Keratinocyte (primary cell): ENCODE data around the gene KRT2. TPM values are rescaled to one million over a fixed set of nuclear protein-coding genes. Genes with fewer than 3 reads are reported as not detected.

Experiments used
- DNase-seq: peaks from one replicate; pipeline ENCODE4 v3.0.0-alpha.2; 2011; ENCODE audit warnings: low read depth, missing footprints, low spot score
- FAIRE-seq: peaks from 2 replicates; lab custom pipeline; 2011; peaks lifted over from hg19 to GRCh38; lab: Jason Lieb, UNC
- H2AFZ ChIP-seq: 2 replicates; pipeline ENCODE4 v1.6.0; 2012; ENCODE audit warnings: low read length, control low read depth, inconsistent platforms; ENCODE audit not compliant: control insufficient read depth
- H3K27ac ChIP-seq: 2 replicates; pipeline ENCODE4 v1.5.1; 2011; ENCODE audit warnings: low read length; ENCODE audit not compliant: control insufficient read depth, insufficient read depth
- H3K27me3 ChIP-seq: 3 replicates; pipeline ENCODE4 v1.6.0; 2011; ENCODE audit warnings: low read length; ENCODE audit not compliant: control insufficient read depth, insufficient read depth; ENCODE audit errors: extremely low read depth
- H3K36me3 ChIP-seq, 2 experiments: 2 replicates in 1 of 2; 3 replicates in 1 of 2; pipeline ENCODE4 v1.5.1; 2011; ENCODE audit warnings: low read length in 2 of 2, mild to moderate bottlenecking in 1 of 2; ENCODE audit not compliant: control insufficient read depth in 2 of 2, insufficient read depth in 2 of 2; ENCODE audit errors: extremely low read depth in 1 of 2
- H3K4me1 ChIP-seq: 3 replicates; pipeline ENCODE4 v1.5.1; 2011; ENCODE audit warnings: low read length; ENCODE audit not compliant: control insufficient read depth, insufficient read depth; ENCODE audit errors: extremely low read depth
- H3K4me2 ChIP-seq: 3 replicates; pipeline ENCODE4 v1.6.0; 2011; ENCODE audit warnings: low read depth, low read length; ENCODE audit not compliant: control insufficient read depth, insufficient read depth; ENCODE audit errors: extremely low read depth
- H3K4me3 ChIP-seq, 3 experiments: fragments of 200-600 bp in 1 of 3; sonication (generic) in 1 of 3; 2 replicates in 2 of 3; 3 replicates in 1 of 3; pipeline ENCODE4 v1.5.1; 2011 to 2016; ENCODE audit warnings: low read length in 3 of 3, mild to moderate bottlenecking in 3 of 3, control low read depth in 2 of 3, inconsistent platforms in 1 of 3, low read depth in 1 of 3, mixed read lengths in 1 of 3, mixed run types in 1 of 3, moderate library complexity in 1 of 3; ENCODE audit not compliant: control insufficient read depth in 2 of 3, insufficient read depth in 2 of 3; ENCODE audit errors: extremely low read depth in 1 of 3
- H3K79me2 ChIP-seq: 2 replicates; pipeline ENCODE4 v1.6.0; 2012; ENCODE audit warnings: low read length; ENCODE audit not compliant: control insufficient read depth, insufficient read depth
- H3K9ac ChIP-seq: 3 replicates; pipeline ENCODE4 v1.6.0; 2011; ENCODE audit warnings: low read length; ENCODE audit not compliant: control insufficient read depth, insufficient read depth; ENCODE audit errors: extremely low read depth
- H3K9me1 ChIP-seq: 3 replicates; pipeline ENCODE4 v1.6.0; 2011; ENCODE audit warnings: low read length; ENCODE audit not compliant: control insufficient read depth, insufficient read depth; ENCODE audit errors: extremely low read depth
- H3K9me3 ChIP-seq: 2 replicates; pipeline ENCODE4 v1.5.1; 2012; ENCODE audit warnings: low read depth, low read length; ENCODE audit not compliant: control insufficient read depth
- H4K20me1 ChIP-seq: 3 replicates; pipeline ENCODE4 v1.6.0; 2011; ENCODE audit warnings: low read length; ENCODE audit not compliant: control insufficient read depth, insufficient read depth; ENCODE audit errors: extremely low read depth
- EZH2 ChIP-seq: IDR thresholded peaks from one replicate; pipeline ENCODE4 v1.6.1; 2012; ENCODE audit warnings: inconsistent platforms, mild to moderate bottlenecking, low read length, moderate library complexity
- dilution Hi-C: fragments of 300-500 bp; cut with MboI; formaldehyde crosslinking; loops from one replicate; pipeline ENCODE4 v1.7.0; 2020; ENCODE audit warnings: low sequenced_read_pairs; ENCODE audit not compliant: extremely low pct_ligation_motif_present
- polyA plus RNA-seq, 5 experiments: library from polyadenylated mRNA; depleted of rRNA in 3 of 5; stranded (reverse) in 3 of 5; stranded (forward) in 1 of 5; unstranded in 1 of 5; fragments of >200 nt; gene quantifications; 1 replicate in 1 of 5; 2 replicates in 3 of 5; 3 replicates in 1 of 5; pipeline versions ENCODE4 v1.2.1 to v1.2.3, GENCODE V29; 2011 to 2012; ENCODE audit warnings: missing spikeins in 2 of 5, low read depth in 1 of 5, low replicate concordance in 1 of 5
- TF ChIP-seq, protein P1 (sequence below), 3 experiments: IDR thresholded peaks in 1 of 3; conservative IDR thresholded peaks in 1 of 3; optimal IDR thresholded peaks in 1 of 3; 2 replicates in 2 of 3; 3 replicates in 1 of 3; pipeline versions ENCODE3 to v1.5.1; 2011; ENCODE audit warnings: low read length in 3 of 3, mild to moderate bottlenecking in 3 of 3, moderate library complexity in 2 of 3, control low read depth in 1 of 3, inconsistent platforms in 1 of 3; ENCODE audit not compliant: insufficient read depth in 2 of 3; ENCODE audit errors: extremely low read depth in 1 of 3

KRT2 gene
- polyA plus RNA-seq, 1 donor (not counting 4 experiments of a cell fraction or from before 2014, with no cell fraction given), result 0.69 TPM

DNA sequence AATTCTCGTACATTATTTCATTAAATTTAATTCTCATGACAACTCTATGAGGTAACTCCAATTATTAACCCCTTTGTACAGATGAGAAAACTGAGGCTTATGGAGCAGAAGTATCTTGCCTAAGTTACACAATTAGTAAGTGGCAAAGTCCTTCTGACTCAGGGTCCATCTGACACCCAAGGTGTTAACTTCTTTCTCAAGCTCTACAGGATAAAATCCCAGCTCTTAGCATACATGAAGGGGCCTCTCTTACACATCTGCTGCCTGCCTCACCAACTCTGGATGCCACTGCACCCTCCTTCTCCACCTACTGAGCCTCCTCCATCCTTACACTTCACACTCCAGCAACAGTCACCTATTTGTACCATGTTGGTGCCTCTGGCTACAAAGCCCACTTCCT is 46.5 kb downstream of the KRT2 start:
- Histone ChIP-seq H2AFZ (no peak overlapping the region), H3K36me3 (no peaks in the 10 kb centered on the region), H3K27me3 (peaks cover 25% of the 10 kb centered on the region), H3K4me1 (no peaks in the 10 kb centered on the region), H3K4me2 (no peak overlapping the region), H3K4me3 (no peak overlapping the region), H3K9me3 (no peaks in the 10 kb centered on the region), H3K9ac (no peak overlapping the region), H3K27ac (no peak overlapping the region), H3K9me1 (no peaks in the 10 kb centered on the region), H3K79me2 (no peaks in the 10 kb centered on the region), H4K20me1 (no peaks in the 10 kb centered on the region)
- DNase-seq (no peak), FAIRE-seq (no peak)
- no peak for TF ChIP-seq EZH2
- TF ChIP-seq, protein P1, sequence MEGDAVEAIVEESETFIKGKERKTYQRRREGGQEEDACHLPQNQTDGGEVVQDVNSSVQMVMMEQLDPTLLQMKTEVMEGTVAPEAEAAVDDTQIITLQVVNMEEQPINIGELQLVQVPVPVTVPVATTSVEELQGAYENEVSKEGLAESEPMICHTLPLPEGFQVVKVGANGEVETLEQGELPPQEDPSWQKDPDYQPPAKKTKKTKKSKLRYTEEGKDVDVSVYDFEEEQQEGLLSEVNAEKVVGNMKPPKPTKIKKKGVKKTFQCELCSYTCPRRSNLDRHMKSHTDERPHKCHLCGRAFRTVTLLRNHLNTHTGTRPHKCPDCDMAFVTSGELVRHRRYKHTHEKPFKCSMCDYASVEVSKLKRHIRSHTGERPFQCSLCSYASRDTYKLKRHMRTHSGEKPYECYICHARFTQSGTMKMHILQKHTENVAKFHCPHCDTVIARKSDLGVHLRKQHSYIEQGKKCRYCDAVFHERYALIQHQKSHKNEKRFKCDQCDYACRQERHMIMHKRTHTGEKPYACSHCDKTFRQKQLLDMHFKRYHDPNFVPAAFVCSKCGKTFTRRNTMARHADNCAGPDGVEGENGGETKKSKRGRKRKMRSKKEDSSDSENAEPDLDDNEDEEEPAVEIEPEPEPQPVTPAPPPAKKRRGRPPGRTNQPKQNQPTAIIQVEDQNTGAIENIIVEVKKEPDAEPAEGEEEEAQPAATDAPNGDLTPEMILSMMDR (optimal IDR thresholded peaks at IDR 0.05 in 1 of 3, IDR thresholded peaks at IDR 0.05 in 1 of 3, conservative IDR thresholded peaks at IDR 0.05 in 1 of 3; ENCODE audit: extremely low read depth in 1 of 3, insufficient read depth in 2 of 3, low read length in 3 of 3), result no peak
- dilution Hi-C loops, result no loop called here

DNA sequence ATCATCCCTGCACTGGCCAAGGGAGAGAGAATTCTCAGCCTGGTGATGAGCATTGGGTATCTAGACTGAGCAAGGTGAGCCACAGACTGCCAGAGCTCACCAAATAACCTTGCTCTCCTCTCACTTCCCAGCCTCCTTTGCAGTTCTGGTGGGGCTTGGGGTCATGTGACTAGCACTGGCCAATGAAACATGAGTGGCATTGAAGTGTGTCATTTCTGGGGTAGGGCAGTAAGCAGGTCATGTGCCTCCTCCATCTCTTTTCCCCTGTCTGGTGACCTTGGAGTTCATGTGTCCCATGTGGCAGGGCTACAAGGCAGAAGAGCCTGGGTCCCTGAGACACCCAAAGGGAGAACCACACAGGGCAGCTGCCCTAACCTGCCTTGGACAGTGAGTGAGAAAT is 47.2 kb downstream of the KRT2 start:
- Histone ChIP-seq H3K4me3 (no peak overlapping the region), H3K36me3 (no peaks in the 10 kb centered on the region), H3K4me2 (no peak overlapping the region), H2AFZ (no peak overlapping the region), H3K9me3 (no peaks in the 10 kb centered on the region), H3K27me3 (peaks cover 30% of the 10 kb centered on the region), H4K20me1 (no peaks in the 10 kb centered on the region), H3K79me2 (no peaks in the 10 kb centered on the region), H3K9me1 (no peaks in the 10 kb centered on the region), H3K9ac (no peak overlapping the region), H3K4me1 (no peaks in the 10 kb centered on the region), H3K27ac (no peak overlapping the region)
- TF ChIP-seq, protein P1 (optimal IDR thresholded peaks at IDR 0.05 in 1 of 3, IDR thresholded peaks at IDR 0.05 in 1 of 3, conservative IDR thresholded peaks at IDR 0.05 in 1 of 3; ENCODE audit: extremely low read depth in 1 of 3, insufficient read depth in 2 of 3, low read length in 3 of 3), result no peak
- TF ChIP-seq EZH2, result no peak
- FAIRE-seq, result no peak
- no peak for DNase-seq
- dilution Hi-C loops, result no loop called here
